DND-41 (cell line): Measurements from ENCODE around the gene CIART.

Experiments used
- ATAC-seq: fragments of 200-7000 bp; cut with Tn5 transposase; 3 replicates; pipeline ENCODE4 v1.9.1; 2021; ENCODE audit warnings: low read depth; ENCODE audit not compliant: insufficient read depth
- DNase-seq: peaks from one replicate; pipeline ENCODE4 v3.0.0-alpha.2; 2020
- H2AFZ ChIP-seq: 2 replicates; pipeline ENCODE4 v1.6.0; 2012; ENCODE audit warnings: low read depth, low read length
- H3K27ac ChIP-seq: 2 replicates; pipeline ENCODE4 v1.5.1; 2012; ENCODE audit warnings: low read length, inconsistent platforms
- H3K27me3 ChIP-seq: fragments of 200-600 bp; sonication (generic); 2 replicates; pipeline ENCODE4 v1.6.0; 2012; ENCODE audit warnings: low read length, mild to moderate bottlenecking, inconsistent platforms; ENCODE audit not compliant: insufficient read depth, poor library complexity
- H3K36me3 ChIP-seq: 2 replicates; pipeline ENCODE4 v1.5.1; 2012; ENCODE audit warnings: low read length, inconsistent platforms; ENCODE audit not compliant: insufficient read depth
- H3K4me1 ChIP-seq: 2 replicates; pipeline ENCODE4 v1.5.1; 2012; ENCODE audit warnings: mild to moderate bottlenecking, low read length; ENCODE audit not compliant: insufficient read depth
- H3K4me2 ChIP-seq: 2 replicates; pipeline ENCODE4 v1.6.0; 2012; ENCODE audit warnings: mild to moderate bottlenecking, moderate library complexity, low read length, inconsistent platforms; ENCODE audit not compliant: insufficient read depth
- H3K4me3 ChIP-seq, 2 experiments: fragments of 200-600 bp in 1 of 2; shearing (Covaris generic) in 1 of 2; 2 replicates each; pipeline ENCODE4 v1.5.1; 2012 to 2016; ENCODE audit warnings: inconsistent platforms in 2 of 2, low read length in 2 of 2, mild to moderate bottlenecking in 2 of 2, low read depth in 1 of 2, moderate library complexity in 1 of 2
- H3K79me2 ChIP-seq: 2 replicates; pipeline ENCODE4 v1.6.0; 2012; ENCODE audit warnings: low read length, inconsistent platforms; ENCODE audit not compliant: insufficient read depth
- H3K9ac ChIP-seq: 2 replicates; pipeline ENCODE4 v1.6.0; 2012; ENCODE audit warnings: low read depth, mild to moderate bottlenecking, inconsistent platforms, low read length, moderate library complexity
- H3K9me3 ChIP-seq: 2 replicates; pipeline ENCODE4 v1.5.1; 2012; ENCODE audit warnings: low read length, moderate library complexity, mild to moderate bottlenecking, inconsistent platforms; ENCODE audit not compliant: insufficient read depth, severe bottlenecking
- H4K20me1 ChIP-seq: 2 replicates; pipeline ENCODE4 v1.6.0; 2012; ENCODE audit warnings: low read length; ENCODE audit not compliant: insufficient read depth
- EZH2 ChIP-seq: IDR thresholded peaks from 3 replicates; pipeline ENCODE4 v1.6.1; 2012; ENCODE audit warnings: borderline replicate concordance, low read depth, mild to moderate bottlenecking, moderate library complexity, low read length, inconsistent platforms; ENCODE audit not compliant: severe bottlenecking
- TF ChIP-seq, protein P1 (sequence below): IDR thresholded peaks from 2 replicates; pipeline ENCODE4 v1.5.1; 2012; ENCODE audit warnings: borderline replicate concordance, low read length, moderate library complexity, mild to moderate bottlenecking; ENCODE audit not compliant: poor library complexity, severe bottlenecking; ENCODE audit errors: extremely low read depth

Gene CIART

DNA sequence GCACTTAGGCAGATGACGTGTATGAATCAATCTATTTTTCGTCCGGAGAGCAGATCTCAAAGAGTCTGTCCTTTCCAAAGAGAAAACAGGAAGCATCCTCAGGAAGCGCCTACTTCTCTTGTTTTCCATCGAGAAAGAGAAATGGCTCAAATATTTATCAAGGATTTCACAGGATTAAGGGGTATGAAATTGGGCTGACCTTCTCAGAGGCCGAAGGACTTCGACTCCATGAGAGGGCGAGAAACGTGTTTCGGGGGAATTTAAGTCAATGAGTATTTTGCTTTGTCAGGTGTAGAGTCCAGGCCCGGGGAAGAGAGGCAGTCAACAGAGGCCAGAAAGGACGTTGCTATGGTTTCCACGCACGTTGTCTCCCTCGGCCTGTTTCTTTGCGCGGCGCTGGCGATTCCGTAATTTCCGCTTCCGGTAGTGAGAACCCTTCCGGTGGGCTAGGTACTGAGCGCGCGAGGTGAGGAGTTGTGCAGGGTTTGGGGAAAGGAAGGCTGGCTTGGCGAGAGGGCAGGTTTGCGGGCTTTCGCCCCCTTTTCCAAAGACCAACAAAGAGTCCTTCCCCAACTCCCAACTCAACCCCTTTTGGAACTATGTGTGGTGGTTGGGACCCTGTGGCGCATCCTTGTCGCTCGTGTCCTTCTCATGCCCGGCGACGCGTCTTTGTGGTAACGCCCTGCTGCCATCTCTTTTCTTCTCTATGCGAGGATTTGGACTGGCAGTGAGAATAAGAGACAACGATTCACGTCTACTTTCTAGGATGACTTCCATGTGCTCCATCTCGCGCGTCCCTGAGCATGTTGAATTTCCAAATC, 11.3 kb downstream of the CIART start, which contains the start of gene MRPS21:
Gene MRPS21 (plus strand): TSS at position 429 of the 821 bp plus-strand sequence. CDS start 506 bp downstream, outside the sequence.
- ATAC-seq: peak; percentile 98
- peak within 1 kb of the TSS; percentile 74 for H3K27ac ChIP-seq
- peak within 1 kb of the TSS; percentile 71 for H3K9ac ChIP-seq
- peak within 1 kb of the TSS; percentile 76 for H3K4me2 ChIP-seq
- H3K36me3 ChIP-seq: peaks cover 6% of the 10 kb centered on the region; the same call in 1 of the 2 replicates
- H4K20me1 ChIP-seq: no peaks in the 10 kb centered on the region
- peaks cover 26% of the 10 kb centered on the region for H3K79me2 ChIP-seq
- H3K4me1 ChIP-seq: peaks cover 21% of the 10 kb centered on the region
- TF ChIP-seq EZH2: no peak
- TF ChIP-seq, protein P1, sequence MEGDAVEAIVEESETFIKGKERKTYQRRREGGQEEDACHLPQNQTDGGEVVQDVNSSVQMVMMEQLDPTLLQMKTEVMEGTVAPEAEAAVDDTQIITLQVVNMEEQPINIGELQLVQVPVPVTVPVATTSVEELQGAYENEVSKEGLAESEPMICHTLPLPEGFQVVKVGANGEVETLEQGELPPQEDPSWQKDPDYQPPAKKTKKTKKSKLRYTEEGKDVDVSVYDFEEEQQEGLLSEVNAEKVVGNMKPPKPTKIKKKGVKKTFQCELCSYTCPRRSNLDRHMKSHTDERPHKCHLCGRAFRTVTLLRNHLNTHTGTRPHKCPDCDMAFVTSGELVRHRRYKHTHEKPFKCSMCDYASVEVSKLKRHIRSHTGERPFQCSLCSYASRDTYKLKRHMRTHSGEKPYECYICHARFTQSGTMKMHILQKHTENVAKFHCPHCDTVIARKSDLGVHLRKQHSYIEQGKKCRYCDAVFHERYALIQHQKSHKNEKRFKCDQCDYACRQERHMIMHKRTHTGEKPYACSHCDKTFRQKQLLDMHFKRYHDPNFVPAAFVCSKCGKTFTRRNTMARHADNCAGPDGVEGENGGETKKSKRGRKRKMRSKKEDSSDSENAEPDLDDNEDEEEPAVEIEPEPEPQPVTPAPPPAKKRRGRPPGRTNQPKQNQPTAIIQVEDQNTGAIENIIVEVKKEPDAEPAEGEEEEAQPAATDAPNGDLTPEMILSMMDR: no peak
- H3K4me3 ChIP-seq: peak within 1 kb of the TSS; percentile 77 to 85
- no peaks in the 10 kb centered on the region for H3K27me3 ChIP-seq
- H3K9me3 ChIP-seq: no peaks in the 10 kb centered on the region
- peak within 1 kb of the TSS; percentile 76 for H2AFZ ChIP-seq
- DNase-seq: peak; percentile 80

DNA sequence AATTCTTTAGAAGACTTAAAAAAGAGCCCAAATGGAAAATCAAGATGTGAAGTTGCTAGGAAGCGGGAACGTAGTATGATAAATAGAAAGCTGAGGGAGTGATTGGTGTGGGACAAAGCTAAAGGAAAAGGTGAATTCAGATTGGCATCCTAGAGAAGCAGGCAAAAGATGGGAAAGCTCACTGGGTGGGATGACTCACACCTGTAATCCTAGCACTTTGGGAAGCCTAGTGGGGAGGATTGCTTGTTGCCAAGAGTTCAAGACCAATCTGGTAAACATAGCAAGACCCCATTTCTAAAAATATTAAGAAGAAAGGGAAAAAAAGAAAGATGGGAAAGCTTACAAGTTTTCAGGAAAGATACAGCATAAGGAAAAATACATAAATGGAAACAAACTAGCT, 13.1 kb downstream of the CIART start:
- Histone ChIP-seq H3K79me2 (peaks cover 26% of the 10 kb centered on the region), H3K4me1 (peaks cover 21% of the 10 kb centered on the region), H3K4me3 (no peak overlapping the region; a peak in 1 of 4 replicates), H3K27ac (no peak overlapping the region), H3K36me3 (peaks cover 6% of the 10 kb centered on the region; the same call in 1 of the 2 replicates), H3K9ac (no peak overlapping the region), H3K4me2 (peak overlapping the region; percentile 76; the same call in 1 of the 2 replicates), H2AFZ (no peak overlapping the region), H3K27me3 (no peaks in the 10 kb centered on the region), H3K9me3 (no peaks in the 10 kb centered on the region), H4K20me1 (no peaks in the 10 kb centered on the region)
- no peak for TF ChIP-seq EZH2
- no peak for DNase-seq
- ATAC-seq: no peak

DNA sequence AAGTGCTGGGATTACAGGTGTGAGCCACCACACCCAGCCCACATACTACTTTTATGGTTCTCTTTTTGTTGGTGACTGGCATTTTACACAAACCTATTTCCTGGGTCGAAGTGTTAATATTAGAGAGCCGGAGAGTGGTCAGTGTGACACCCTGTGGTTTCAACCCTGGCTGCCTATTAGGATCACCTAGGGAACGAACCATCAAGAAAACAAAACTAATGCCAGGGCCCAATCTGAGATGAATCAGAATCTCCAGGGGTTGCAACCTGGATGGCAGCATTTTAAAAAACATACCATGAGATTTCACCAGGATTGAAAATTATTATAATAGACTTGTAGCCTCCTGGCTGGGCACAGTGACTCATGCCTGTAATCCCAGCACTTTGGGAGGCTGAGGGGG, 17.4 kb downstream of the CIART start:
- Histone ChIP-seq H2AFZ (no peak overlapping the region), H3K79me2 (peaks cover 10% of the 10 kb centered on the region), H3K27me3 (no peaks in the 10 kb centered on the region), H3K4me3 (no peak overlapping the region), H3K4me2 (no peak overlapping the region), H4K20me1 (no peaks in the 10 kb centered on the region), H3K4me1 (peaks cover 7% of the 10 kb centered on the region; the same call in 1 of the 2 replicates), H3K36me3 (peaks cover 13% of the 10 kb centered on the region; the same call in 1 of the 2 replicates), H3K27ac (no peak overlapping the region), H3K9me3 (no peaks in the 10 kb centered on the region), H3K9ac (no peak overlapping the region)
- TF ChIP-seq EZH2: no peak
- TF ChIP-seq, protein P1: no peak
- DNase-seq (no peak), ATAC-seq (no peak)

DNA sequence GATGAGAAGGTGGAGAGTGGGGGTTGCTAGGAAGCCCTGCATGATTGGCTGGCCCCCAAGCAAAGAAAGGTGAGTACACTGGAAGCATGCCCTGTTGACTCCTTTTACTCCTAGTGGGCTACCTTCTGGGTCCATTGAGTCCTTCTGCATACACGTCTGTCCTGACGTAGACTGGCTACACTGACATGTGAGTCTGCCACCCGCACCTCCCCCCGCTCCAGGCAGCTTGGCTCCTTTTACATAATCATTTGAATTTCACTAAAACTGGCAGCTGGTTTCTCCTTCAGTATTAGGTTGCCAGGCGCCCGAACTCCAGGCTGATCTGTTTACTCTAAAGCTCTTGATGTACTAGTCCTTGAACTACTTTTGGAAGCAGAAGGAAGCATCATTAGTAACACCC, 20.0 kb downstream of the CIART start:
- Histone ChIP-seq H3K36me3 (peaks cover 7% of the 10 kb centered on the region; the same call in 1 of the 2 replicates), H3K4me2 (no peak overlapping the region), H3K4me3 (no peak overlapping the region), H4K20me1 (no peaks in the 10 kb centered on the region), H3K27me3 (no peaks in the 10 kb centered on the region), H3K9ac (no peak overlapping the region), H2AFZ (no peak overlapping the region), H3K27ac (no peak overlapping the region), H3K4me1 (no peaks in the 10 kb centered on the region), H3K9me3 (no peaks in the 10 kb centered on the region), H3K79me2 (no peaks in the 10 kb centered on the region; the same call in 1 of the 2 replicates)
- ATAC-seq (no peak), DNase-seq (no peak)
- TF ChIP-seq EZH2: no peak
